ENCODE data around the gene STAU1.
"Not testable (repeated sequence)": the region's sequence is repeated elsewhere in the genome, so short reads cannot be mapped to it uniquely, and the experiment has no call there.

DNA sequence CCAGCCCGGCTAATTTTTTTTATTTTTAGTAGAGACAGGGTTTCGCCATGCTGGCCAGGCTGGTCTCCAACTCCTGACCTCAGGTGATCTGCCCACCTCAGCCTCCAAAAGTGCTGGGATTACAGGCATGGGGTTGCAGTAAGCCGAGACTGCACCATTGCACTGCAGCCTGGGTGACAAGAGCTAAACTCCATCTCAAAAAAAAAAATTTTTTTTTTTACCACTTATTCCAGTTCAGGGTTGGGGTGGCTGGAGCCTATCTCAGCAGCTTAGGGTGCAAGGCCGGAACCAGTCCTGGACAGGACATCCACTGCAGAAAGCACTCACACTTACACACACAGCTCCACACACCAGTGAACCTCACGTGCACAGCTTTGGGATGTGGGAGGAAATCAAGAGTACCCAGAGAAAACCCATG, 4.0 kb downstream of the STAU1 start:
- not testable (repeated sequence) for TF ChIP-seq ARNTL (CRISPR knock-in tag; IDR thresholded peaks at IDR 0.05; ENCODE audit: borderline replicate concordance, low read depth); ZFP3 (CRISPR knock-in tag; IDR thresholded peaks at IDR 0.05); RARB (CRISPR knock-in tag; IDR thresholded peaks at IDR 0.05); PPARA (CRISPR knock-in tag; IDR thresholded peaks at IDR 0.05; ENCODE audit: borderline replicate concordance); ESRRG (CRISPR knock-in tag; IDR thresholded peaks at IDR 0.05); ZFP30 (CRISPR knock-in tag; IDR thresholded peaks at IDR 0.05); GLIS3 (CRISPR knock-in tag; IDR thresholded peaks at IDR 0.05)
- TF ChIP-seq, protein P1, sequence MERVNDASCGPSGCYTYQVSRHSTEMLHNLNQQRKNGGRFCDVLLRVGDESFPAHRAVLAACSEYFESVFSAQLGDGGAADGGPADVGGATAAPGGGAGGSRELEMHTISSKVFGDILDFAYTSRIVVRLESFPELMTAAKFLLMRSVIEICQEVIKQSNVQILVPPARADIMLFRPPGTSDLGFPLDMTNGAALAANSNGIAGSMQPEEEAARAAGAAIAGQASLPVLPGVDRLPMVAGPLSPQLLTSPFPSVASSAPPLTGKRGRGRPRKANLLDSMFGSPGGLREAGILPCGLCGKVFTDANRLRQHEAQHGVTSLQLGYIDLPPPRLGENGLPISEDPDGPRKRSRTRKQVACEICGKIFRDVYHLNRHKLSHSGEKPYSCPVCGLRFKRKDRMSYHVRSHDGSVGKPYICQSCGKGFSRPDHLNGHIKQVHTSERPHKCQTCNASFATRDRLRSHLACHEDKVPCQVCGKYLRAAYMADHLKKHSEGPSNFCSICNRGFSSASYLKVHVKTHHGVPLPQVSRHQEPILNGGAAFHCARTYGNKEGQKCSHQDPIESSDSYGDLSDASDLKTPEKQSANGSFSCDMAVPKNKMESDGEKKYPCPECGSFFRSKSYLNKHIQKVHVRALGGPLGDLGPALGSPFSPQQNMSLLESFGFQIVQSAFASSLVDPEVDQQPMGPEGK (CRISPR knock-in tag; IDR thresholded peaks at IDR 0.05; ENCODE audit: borderline replicate concordance), result not testable (repeated sequence)
- TF ChIP-seq, protein P2, sequence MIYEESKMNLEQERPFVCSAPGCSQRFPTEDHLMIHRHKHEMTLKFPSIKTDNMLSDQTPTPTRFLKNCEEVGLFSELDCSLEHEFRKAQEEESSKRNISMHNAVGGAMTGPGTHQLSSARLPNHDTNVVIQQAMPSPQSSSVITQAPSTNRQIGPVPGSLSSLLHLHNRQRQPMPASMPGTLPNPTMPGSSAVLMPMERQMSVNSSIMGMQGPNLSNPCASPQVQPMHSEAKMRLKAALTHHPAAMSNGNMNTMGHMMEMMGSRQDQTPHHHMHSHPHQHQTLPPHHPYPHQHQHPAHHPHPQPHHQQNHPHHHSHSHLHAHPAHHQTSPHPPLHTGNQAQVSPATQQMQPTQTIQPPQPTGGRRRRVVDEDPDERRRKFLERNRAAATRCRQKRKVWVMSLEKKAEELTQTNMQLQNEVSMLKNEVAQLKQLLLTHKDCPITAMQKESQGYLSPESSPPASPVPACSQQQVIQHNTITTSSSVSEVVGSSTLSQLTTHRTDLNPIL (CRISPR knock-in tag; IDR thresholded peaks at IDR 0.05; ENCODE audit: low read depth), result not testable (repeated sequence)
- TF ChIP-seq, protein P3, sequence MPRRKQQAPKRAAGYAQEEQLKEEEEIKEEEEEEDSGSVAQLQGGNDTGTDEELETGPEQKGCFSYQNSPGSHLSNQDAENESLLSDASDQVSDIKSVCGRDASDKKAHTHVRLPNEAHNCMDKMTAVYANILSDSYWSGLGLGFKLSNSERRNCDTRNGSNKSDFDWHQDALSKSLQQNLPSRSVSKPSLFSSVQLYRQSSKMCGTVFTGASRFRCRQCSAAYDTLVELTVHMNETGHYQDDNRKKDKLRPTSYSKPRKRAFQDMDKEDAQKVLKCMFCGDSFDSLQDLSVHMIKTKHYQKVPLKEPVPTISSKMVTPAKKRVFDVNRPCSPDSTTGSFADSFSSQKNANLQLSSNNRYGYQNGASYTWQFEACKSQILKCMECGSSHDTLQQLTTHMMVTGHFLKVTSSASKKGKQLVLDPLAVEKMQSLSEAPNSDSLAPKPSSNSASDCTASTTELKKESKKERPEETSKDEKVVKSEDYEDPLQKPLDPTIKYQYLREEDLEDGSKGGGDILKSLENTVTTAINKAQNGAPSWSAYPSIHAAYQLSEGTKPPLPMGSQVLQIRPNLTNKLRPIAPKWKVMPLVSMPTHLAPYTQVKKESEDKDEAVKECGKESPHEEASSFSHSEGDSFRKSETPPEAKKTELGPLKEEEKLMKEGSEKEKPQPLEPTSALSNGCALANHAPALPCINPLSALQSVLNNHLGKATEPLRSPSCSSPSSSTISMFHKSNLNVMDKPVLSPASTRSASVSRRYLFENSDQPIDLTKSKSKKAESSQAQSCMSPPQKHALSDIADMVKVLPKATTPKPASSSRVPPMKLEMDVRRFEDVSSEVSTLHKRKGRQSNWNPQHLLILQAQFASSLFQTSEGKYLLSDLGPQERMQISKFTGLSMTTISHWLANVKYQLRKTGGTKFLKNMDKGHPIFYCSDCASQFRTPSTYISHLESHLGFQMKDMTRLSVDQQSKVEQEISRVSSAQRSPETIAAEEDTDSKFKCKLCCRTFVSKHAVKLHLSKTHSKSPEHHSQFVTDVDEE (CRISPR knock-in tag; IDR thresholded peaks at IDR 0.05), result not testable (repeated sequence)
